Bronchial epithelial cell (primary cell): ENCODE results near the gene GAR1. TPM values are rescaled to one million over a fixed set of nuclear protein-coding genes. Genes with fewer than 3 reads are reported as not detected.

Experiments
- DNase-seq: peaks from one replicate; pipeline ENCODE4 v3.0.0-alpha.2; 2010; ENCODE audit warnings: low read depth
- FAIRE-seq: peaks from 2 replicates; lab custom pipeline; 2011; peaks lifted over from hg19 to GRCh38; lab: Jason Lieb, UNC
- H3K27me3 ChIP-seq: 2 replicates; pipeline ENCODE4 v1.5.1; 2011; ENCODE audit warnings: low read length; ENCODE audit not compliant: control insufficient read depth, insufficient read depth
- H3K36me3 ChIP-seq: 2 replicates; pipeline ENCODE4 v1.5.1; 2011; ENCODE audit warnings: low read length; ENCODE audit not compliant: control insufficient read depth, insufficient read depth
- H3K4me3 ChIP-seq: 2 replicates; pipeline ENCODE4 v1.5.1; 2011; ENCODE audit warnings: mild to moderate bottlenecking, low read depth, low read length, control low read depth
- total RNA-seq: library from RNA; depleted of rRNA; stranded (reverse); fragments of >200 nt; gene quantifications from 2 replicates; pipeline ENCODE4 v1.2.1, GENCODE V29; 2014
- TF ChIP-seq, protein P1 (sequence below): IDR thresholded peaks from 2 replicates; pipeline ENCODE4 v1.5.1; 2011; ENCODE audit warnings: mild to moderate bottlenecking, moderate library complexity, low read length, control low read depth, inconsistent platforms; ENCODE audit not compliant: insufficient read depth, severe bottlenecking

GAR1 gene
- total RNA-seq, 1 donor from 2014 or later, result 6.1 TPM

DNA sequence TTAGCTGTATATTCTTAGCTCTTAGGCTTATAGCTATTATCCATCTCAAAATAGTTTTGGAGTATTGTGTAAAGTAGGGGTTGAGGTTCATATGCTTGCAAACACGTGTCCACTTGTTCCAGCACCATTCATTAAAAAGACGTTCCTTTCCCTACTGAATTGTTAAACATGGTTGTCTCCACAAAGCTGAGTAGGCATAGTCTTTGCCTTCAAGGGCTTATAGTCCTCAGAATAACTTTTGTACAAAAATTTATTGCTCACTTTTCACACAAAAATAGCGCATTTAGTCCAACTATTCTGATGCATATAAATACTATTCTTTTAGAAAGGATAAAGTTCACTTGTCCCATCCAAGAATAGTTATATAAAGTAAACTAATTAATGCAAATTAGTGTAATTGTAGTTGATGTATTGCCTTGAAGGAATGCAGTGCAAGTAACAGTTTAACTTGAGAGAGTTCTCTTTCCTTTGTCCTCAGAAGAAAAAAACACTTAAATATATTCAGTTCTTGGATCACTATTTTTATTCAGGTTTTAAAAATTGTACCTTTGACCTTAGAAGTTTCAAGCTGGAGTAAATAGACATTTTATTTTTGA, 46.5 kb downstream of the GAR1 start:
- no peaks in the 10 kb centered on the region for H3K36me3 ChIP-seq
- FAIRE-seq, result no peak
- no peaks in the 10 kb centered on the region for H3K27me3 ChIP-seq
- no peak overlapping the region for H3K4me3 ChIP-seq
- TF ChIP-seq, protein P1, sequence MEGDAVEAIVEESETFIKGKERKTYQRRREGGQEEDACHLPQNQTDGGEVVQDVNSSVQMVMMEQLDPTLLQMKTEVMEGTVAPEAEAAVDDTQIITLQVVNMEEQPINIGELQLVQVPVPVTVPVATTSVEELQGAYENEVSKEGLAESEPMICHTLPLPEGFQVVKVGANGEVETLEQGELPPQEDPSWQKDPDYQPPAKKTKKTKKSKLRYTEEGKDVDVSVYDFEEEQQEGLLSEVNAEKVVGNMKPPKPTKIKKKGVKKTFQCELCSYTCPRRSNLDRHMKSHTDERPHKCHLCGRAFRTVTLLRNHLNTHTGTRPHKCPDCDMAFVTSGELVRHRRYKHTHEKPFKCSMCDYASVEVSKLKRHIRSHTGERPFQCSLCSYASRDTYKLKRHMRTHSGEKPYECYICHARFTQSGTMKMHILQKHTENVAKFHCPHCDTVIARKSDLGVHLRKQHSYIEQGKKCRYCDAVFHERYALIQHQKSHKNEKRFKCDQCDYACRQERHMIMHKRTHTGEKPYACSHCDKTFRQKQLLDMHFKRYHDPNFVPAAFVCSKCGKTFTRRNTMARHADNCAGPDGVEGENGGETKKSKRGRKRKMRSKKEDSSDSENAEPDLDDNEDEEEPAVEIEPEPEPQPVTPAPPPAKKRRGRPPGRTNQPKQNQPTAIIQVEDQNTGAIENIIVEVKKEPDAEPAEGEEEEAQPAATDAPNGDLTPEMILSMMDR, result no peak
- no peak for DNase-seq

DNA sequence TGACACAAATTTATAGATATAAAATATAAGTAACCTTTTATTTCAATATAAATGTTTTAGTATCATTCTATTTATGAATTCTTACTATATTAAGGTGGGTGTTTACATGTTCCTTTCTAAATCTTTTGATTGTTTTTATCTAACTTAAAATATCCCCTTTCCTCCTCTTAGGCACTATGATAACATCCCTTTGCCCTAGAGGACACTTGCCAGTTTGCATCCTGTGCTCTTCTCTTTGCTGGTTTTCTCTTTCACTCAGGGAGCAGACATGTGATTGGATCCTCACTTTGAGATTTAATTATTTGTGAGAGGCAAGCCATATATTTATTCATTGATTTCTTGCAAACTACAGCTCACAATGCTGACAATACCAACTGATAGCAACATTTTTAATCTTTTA, 48.6 kb downstream of the GAR1 start:
- no peak for FAIRE-seq

DNA sequence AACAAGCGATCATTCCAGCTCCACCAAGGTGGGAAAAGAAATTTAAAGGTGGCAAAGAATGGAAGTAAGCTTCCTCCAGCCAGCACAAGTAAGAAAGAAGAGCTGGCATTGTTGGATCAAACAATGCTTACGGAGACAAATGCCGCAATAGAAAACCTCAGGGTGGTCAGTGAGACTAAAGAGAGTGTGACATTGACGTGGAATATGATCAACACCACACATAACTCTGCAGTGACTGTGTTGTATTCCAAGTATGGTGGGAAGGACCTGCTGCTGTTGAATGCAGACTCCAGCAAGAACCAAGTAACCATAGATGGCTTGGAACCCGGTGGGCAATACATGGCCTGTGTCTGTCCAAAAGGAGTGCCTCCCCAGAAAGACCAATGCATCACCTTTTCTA, 54.5 kb downstream of the GAR1 start:
- TF ChIP-seq, protein P1, result no peak
- H3K36me3 ChIP-seq, result no peaks in the 10 kb centered on the region
- no peaks in the 10 kb centered on the region for H3K27me3 ChIP-seq
- DNase-seq (no peak), FAIRE-seq (no peak)
- H3K4me3 ChIP-seq, result no peak overlapping the region

More for the DNA sequence above, 48.6 kb downstream of the GAR1 start:
- H3K36me3 ChIP-seq, result no peaks in the 10 kb centered on the region
- no peaks in the 10 kb centered on the region for H3K27me3 ChIP-seq
- no peak overlapping the region for H3K4me3 ChIP-seq
- TF ChIP-seq, protein P1, result no peak
- DNase-seq, result no peak

DNA sequence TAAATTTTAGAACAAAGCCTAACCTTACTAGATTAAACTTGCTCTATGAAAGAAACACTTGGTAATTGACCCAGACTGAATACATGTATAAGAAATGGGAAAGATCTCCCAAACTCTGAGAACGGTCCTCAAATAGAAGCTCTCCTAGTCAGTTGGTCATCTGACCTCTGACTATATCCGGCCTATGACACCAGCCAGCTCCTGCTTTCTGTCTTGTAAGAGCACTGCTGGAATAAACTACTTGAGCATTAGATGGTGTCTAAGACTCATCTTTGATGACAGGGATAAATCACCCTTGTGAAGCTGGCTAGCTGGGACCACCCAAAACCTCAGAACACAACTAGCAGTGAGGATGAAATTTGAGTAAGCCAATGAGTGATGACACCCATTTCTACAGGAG, 56.5 kb downstream of the GAR1 start:
- TF ChIP-seq, protein P1, result no peak
- Histone ChIP-seq H3K27me3 (no peaks in the 10 kb centered on the region), H3K36me3 (no peaks in the 10 kb centered on the region), H3K4me3 (no peak overlapping the region)
- DNase-seq (no peak), FAIRE-seq (no peak)

DNA sequence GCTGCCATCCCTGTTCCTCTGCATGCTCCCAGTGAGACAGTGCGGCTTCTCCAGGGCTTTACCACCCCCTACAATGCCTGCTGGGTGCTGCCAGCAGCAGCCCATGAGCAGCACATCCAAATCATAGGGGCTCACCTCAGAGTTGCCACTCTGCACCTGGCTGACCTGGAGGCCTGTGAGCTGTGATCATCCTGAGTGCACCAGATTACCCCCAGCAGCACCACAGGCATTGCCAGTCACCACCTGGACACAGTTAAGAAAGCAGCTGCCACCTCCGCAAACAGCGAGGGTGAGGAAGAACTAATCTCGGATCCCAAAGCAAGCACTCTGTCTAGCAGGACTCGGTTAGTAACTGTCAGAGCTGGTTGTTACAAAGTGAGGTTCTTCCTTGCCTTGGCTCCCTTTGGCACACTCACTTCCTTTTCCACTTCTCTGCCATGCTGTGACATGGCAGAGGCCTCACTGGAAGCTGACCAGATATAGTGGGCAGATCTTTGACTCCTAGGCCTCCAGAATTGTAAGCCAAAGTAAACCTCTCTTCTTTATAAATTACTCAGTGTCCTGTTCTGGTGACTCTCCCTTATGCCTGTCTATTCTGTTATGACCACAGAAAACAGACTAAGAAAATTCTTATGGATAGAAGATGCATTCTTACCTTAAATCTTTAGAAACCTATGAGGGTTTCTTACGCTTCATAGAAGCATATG, 57.5 kb downstream of the GAR1 start:
- DNase-seq (no peak), FAIRE-seq (no peak)
- Histone ChIP-seq H3K36me3 (no peaks in the 10 kb centered on the region), H3K27me3 (no peaks in the 10 kb centered on the region), H3K4me3 (no peak overlapping the region)
- TF ChIP-seq, protein P1, result no peak
